ENCODE data around the gene MECP2.
A peak's percentile ranks its signal among the peaks of the same experiment; 100 is the strongest.
"Not testable (repeated sequence)": the region's sequence is repeated elsewhere in the genome, so short reads cannot be mapped to it uniquely, and the experiment has no call there.

Gene MECP2

DNA sequence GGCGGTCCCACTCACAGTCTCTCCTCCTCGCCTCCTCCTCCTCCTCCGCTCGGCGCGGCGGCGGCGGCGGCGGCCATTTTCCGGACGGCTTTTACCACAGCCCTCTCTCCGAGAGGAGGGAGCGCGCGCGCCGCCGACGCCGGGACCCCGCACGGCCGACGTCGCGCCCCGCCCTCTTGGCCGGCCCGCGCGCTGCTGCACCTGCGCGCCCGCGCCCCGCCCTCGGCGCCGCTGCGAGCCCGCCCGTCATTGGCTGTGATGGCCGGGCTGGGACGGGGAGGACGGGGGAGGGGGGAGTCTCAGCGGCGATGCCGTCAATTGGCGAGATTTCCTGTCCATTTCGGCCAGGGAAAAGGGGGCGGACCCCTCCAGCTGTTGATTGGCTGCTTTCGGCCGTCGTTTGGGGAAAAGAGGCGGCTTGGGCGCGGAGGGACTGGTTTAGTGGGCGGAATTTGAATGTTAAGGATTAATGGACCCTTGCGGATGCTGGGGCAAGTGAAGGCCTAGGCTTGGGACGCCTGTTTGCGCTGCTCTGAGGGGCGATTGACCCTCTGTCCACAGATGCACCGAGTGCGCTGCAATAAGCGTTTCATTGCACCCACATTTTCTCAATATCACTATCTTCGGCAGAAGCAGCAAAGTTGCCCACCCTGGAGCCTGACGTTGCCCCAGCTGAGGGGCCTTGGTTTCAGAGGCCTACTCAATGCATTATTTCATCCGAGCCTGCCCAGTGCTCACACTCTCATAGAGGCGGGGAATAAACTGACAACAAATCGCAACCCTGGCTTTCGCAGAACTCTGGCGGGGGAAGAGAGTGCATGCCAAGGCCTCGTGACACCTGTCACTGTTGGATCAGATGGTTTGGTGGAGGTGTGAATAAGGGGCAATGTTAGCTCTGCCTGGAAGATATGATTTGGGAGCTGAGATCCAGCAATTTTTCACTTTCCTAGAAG is at the start of gene MECP2:
Gene MECP2 (minus strand): TSS at position 129 of the 953 bp plus-strand sequence.
- peak; percentile 73 for DNase-seq

DNA sequence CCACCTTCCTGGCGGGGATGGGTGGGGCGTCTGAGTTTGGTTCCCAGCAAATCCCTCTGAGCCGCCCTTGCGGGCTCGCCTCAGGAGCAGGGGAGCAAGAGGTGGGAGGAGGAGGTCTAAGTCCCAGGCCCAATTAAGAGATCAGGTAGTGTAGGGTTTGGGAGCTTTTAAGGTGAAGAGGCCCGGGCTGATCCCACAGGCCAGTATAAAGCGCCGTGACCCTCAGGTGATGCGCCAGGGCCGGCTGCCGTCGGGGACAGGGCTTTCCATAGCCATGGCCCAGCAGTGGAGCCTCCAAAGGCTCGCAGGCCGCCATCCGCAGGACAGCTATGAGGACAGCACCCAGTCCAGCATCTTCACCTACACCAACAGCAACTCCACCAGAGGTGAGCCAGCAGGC is 46.5 kb upstream of the MECP2 start, which contains the start of gene OPN1LW:
Gene OPN1LW (plus strand): TSS at position 234 of the 400 bp plus-strand sequence. CDS start 41 bp downstream, at position 275.
- not testable (repeated sequence) for DNase-seq

DNA sequence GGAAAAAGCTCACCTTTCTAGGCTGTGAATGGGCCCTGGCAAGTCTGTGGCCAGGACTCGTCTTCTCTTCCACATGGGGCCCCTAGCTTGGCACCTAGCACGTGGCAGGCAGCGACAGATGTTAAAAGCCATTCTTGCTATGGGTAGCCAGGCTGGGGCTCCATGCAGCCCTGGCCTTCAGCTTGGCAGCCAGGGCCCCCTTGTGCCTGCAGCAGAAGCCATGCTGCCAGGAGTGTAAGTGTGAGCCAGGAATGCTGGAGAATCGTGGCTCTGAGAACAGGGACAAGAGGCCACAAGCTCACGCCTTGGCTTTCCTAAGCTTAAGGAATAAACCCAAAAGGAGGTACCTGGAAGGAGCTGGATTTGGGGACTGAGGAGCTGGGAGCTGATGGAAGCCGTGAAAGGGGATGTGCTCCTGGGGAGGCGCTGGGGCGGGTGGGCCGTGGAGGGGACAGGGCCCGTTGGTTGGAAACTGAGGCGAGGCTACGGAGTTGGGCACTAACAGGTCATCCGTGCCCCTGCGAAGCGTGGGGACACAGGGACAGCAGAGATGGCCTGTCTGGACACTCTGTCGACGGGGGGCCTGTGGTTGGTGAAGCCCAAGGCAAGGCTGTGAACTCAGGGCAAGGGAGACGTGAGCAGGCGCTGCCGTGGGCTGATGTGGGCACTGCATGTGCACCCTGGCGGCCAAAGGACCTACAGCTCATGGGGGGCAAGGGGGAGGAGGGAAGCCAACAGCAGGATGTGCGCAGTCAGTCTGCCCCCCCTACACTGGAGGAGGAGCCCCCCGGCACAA is 45.6 kb upstream of the MECP2 start:
- DNase-seq, result no peak

GRCh38 chrX:154142386-154142785 is 44.9 kb upstream of the MECP2 start:
- no peak for DNase-seq

DNA sequence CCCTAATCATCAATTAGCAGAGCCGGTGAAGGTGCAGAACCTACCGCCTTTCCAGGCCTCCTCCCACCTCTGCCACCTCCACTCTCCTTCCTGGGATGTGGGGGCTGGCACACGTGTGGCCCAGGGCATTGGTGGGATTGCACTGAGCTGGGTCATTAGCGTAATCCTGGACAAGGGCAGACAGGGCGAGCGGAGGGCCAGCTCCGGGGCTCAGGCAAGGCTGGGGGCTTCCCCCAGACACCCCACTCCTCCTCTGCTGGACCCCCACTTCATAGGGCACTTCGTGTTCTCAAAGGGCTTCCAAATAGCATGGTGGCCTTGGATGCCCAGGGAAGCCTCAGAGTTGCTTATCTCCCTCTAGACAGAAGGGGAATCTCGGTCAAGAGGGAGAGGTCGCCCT is 43.2 kb upstream of the MECP2 start:
- DNase-seq, result no peak

- DNase-seq, result no peak
Measured at GRCh38 chrX:154140206-154140605, 42.7 kb upstream of the MECP2 start.

GRCh38 chrX:154138857-154139256 is 41.3 kb upstream of the MECP2 start:
- no peak for DNase-seq

DNA sequence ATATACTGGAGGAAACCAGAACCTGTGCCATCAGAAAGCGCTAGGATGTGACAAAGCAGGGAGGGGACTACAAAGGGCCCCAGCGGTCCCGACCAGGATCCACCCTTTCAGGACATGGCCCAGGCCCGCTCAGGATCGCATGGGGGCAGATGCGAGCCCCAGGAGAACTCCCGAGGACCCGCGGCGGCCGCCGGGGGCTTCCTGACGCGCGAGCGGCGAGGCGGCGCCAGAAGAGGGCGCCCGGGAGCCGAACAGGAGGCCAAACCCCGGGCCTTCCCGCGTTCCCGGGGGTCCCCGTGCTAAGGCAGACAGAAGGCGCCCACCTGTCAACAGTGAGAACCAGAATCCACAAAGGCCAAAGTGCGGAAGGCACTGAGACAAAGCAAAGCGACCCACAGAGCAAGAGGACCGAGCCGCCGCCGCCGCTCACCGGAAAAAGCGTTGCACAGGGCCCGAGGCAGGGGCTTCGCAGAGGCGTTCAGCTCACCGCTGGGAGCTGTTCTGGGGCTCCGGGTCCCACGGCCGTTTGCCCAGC is 39.2 kb upstream of the MECP2 start:
- peak; percentile 83 for DNase-seq

DNA sequence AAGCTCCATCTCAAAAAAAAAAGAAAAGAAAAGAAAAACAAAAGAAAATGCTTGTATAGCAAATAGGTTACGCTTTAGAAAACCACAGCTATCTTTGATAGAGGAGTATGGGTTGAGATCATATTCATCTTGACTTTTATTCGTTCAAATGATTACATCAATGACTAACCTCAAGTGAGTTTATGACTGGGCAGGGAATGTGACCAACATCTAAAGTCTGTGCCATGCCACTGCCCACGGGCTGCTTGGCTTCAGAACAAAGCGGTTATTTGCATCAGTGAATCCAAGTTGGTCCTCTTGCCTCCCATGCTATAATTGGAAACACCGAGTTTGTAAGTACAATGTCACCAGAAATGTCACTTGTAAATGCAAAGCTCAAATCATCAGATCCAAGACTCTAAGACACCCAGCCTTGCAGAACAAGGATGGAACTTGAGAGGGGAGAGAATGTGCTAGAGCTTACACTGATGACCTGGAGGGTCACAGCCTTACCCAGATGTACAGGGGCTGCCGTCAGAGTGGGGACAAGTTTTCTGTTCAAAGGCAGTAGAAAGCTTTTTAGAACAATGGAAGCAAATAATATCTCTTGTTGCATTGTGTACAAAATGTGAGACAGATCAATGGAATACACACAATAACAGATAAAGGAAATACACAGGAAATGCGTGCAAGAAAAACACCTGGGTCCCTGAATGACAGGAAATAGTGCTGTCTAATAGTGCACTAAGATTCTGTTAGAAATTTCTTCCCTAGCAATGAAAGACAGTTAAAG is 38.1 kb upstream of the MECP2 start:
- DNase-seq, result no peak

GRCh38 chrX:154132366-154132765 is 34.8 kb upstream of the MECP2 start:
- DNase-seq, result no peak

DNA sequence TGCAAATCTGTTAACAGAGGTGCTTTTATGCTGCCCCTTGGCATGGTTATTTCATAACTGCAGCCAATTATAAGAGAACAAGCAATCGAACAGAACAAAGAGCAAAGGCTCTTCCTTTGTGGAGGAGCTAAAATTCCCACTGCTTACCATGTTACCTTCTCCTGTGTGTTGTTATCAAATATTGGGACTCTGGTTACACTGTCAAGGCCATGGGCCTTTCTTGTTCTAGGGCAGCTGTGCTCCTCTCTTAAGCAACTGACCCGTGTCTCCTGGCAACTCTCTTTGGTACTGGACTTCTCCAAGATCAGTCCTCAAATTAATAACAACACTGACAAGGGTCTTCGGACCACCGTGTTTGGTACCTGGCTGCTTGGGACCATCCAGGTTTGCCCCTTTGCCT is 34.4 kb upstream of the MECP2 start:
- no peak for DNase-seq

DNA sequence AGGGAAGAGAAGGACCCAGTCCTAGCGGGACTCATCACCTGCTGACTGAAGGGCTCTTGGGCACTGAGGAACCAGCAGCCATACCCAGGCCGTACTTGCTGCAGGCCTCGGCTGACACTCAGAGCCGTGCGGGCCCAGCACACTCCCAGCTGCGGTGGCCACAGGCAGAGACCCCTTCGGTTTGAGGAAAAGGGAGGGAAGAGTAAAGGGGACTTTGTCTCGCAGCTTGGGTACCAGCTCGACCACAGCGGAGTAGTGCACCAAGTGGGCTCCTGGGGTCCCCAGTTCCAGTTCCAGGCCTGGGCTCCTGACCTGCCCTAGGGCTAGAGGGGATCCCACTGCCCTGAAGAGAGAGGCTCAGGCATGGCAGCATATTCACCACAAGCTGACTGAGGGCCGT is 28.6 kb upstream of the MECP2 start:
- no peak for DNase-seq

DNA sequence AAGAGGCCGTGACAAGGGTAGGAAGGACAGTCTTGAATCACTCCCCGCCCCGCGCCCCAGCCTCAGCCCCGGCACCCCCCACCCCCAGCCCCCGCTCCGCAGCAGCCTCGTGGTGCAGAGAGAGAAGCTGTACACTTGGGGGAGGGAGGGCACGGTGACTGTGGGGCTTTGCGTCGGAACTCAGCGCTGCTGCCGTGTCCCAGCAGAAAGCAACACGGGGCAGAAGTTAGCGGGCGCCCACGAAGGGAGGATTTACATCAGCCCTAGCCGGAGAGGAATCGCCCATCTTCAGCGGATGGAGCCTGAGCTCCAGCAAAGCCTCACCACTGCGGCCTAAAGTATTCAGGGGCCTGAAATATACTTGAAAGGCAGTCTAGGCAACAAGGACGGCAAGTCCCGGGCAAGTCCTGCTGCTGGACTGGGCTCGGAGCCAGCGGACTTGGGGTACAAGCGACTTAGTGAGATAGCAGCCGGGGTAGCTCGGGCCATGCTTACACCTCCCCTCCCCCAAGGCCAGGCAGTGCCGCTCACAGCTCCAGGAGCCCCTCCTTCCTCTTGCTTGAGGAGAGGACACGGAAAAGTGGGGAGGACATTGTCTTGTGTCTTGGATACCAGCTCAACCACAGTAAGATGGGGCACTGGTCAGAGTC is 28.0 kb upstream of the MECP2 start:
- DNase-seq, result no peak

DNA sequence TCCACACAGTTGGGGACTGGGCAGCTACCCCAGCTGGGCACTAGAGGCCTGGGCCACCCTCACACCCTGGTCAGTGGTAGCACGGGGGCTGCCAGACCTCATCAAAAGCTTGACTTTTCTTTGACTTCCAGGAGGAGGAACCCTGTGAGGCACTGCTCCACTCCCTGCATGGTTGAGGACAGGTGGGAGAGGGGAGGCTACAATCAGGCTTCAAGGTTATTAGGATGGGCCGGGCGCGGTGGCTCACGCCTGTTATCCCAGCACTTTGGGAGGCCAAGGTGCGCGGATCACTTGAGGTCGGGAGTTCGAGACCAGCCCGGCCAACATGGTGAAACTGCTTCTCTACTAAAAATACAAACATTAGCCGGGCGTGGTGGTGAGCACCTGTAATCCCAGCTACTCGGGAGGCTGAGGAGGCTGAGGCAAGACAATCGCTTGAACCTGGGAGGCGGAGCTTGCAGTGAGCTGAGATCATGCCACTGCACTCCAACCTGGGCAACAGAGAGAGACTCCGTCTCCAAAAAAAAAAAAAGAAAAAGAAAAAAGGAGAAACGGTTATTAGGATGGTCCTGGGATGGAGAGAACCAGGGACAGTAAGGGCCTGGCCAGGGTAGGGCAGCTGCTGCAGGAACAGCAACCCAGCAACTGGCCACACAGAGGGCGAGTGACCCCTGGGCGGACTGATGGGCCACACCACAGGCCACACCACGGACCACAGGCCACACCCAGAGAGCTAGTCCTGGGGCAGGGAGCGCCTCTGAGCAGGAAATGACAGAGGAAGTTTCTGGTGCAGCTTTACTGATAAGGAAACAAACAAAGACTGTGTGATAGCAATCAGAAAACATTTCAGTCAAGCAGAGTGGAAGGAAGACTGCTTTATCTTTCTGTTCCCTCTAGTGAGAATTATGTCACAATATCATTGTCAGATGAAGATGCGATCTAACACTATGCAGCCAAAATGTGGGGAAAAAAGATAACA is 26.0 kb upstream of the MECP2 start:
- DNase-seq, result no peak

DNA sequence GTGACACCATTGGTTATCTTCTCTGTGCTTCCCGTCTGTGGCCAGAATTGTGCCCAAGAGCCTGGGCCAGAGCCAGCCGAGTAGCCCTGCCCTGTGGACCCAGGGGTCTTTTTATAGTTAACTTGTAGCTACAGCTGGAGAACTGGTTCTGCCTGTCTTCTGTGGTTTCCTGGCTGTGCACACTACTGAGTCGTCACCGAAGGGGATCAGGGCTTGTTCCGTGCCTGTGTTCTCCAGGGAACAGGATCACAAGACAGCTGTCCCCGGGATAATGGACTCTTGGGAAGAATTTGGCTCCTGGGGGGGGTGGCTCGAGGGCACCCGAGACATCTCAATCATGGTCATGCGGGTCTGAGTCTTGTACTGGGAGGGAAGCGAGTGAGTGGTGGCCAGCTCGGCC is 24.4 kb upstream of the MECP2 start:
- no peak for DNase-seq

DNA sequence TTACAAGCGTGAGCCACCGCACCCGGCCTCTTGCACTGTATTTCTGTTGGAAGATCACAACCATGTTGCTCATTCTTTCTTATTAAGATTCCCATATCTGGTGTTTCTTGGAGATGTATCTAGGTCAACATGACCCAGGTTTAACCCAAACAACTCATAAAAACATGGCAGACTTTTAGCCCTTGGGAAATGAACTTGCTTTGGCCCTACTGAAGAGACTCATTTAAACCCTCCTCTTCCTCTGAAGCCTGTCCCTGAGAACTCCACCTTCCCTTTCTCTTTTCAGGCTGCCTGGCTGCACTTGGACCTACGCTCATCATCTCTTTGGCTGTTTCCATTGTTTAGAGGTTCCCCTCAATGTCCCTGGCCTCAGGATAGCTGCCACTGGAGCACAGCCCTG is 23.7 kb upstream of the MECP2 start:
- no peak for DNase-seq

GRCh38 chrX:154120567-154120966 is 23.1 kb upstream of the MECP2 start:
- DNase-seq, result no peak

DNA sequence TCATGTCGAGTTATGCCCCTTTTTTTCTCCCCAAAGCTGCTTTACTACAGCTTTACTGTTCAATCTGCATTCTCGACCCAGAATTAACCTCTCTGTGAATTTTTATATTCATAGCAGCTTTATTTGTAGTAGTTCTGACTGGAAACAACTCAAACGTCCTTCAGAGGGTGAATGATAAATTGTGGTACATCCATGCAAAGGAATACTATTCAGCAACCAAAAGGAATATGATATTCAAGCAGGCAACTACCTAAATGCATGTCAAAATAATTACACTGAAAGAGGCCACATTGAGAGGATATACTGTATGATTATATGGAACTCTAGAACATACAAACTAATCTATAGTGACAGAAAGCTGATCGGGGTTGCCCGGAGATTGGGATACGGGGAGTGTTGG is 20.0 kb upstream of the MECP2 start:
- DNase-seq, result no peak

DNA sequence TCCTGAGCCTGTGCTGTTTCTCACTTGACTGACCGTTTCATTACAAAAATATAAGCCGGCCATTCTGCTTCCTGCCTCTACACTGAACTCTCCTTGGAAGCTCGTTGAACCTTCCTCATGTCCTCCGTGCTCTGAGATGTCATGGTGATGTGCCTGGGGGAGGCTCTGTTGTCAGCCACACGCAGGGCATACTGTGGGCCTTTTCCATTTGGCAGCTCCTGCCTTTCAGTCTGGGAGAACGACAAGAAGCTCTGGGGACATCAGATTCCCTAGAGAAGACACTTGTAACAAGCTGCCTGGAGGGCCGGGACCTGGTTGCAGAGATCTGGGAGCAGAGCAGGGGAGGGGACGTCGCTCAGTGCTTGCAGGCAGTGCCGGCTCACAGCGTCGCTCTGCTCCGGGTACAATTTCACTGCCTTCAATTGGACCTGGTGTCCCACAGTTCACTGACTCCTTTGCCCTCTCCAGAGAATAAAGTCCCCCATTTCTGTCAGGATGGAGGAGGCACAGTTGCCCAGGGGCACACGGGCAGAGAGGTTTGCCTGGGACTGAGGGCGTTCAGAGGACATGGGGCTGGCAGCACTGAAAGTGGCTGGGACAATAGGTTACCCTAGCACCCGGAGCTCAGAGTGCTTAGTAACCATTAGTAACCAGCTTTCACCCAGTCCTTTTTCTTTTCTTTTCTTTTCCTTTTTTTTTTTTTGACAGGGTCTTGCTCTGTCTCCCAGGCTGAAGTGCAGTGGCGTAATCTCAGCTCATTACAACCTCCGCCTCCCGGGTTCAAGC is 19.1 kb upstream of the MECP2 start:
- no peak for DNase-seq

- no peak for DNase-seq
Measured at GRCh38 chrX:154115750-154116149, 18.2 kb upstream of the MECP2 start.

Data from 8988T (cell line).